ENCODE measurements around the gene RYR2. TPM values are rescaled to one million over a fixed set of nuclear protein-coding genes. Genes with fewer than 3 reads are reported as not detected.

RYR2 gene
- polyA plus RNA-seq, 1 experiment: not detected

DNA sequence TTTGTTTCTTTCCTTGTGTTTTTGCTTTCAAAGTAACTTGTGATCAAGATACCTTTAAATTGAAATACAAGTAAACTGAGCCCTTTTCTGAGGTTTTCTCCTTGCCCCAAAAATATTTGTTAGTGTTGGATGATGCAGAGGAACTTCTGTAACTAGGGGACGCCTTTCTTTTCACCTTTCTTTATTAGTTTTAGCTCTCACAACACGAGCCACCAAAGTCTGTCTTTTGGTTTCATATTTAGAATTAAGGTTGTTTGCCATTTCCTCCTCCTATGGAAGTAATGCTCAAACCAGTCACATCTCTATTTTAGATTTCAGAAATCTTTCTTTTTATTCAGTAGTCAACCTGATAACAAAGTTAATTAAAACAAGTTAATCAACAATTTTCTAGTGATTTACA, 727.9 kb downstream of the RYR2 start:
- no peaks in the 10 kb centered on the region for H3K36me3 ChIP-seq (ENCODE audit: control insufficient read depth, insufficient read depth, low read length)
- ChIA-PET CTCF (no interaction called here), POLR2A (no interaction called here)
- no peak overlapping the region for H3K4me3 ChIP-seq (ENCODE audit: low read depth, low read length)
- no peaks in the 10 kb centered on the region for H3K27me3 ChIP-seq (ENCODE audit: control insufficient read depth, insufficient read depth, low read length)
- no peak for DNase-seq (ENCODE audit: low read depth)
- no peak for TF ChIP-seq CTCF (IDR thresholded peaks at IDR 0.05; ENCODE audit: insufficient read depth, low read depth, low read length)

DNA sequence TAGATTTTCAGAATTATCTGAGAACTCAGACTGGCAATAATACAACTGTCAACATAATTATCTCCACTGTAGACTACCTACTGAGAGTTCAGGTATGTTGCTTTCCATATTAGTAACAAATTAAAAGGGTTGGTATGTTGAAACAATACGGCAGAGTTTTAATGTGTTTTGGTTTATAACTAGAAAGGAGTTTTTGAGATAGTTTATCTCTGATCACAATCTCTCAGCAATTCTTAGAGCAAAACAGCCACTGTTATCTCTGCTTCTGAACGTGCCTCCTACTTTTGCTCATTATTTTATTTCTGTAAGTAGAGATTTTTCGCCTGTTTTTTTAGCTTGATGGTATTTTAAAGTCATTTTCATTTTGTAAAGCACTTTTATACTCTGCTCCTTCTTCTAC, 730.0 kb downstream of the RYR2 start:
- TF ChIP-seq CTCF (IDR thresholded peaks at IDR 0.05; ENCODE audit: insufficient read depth, low read depth, low read length): no peak
- no peaks in the 10 kb centered on the region for H3K27me3 ChIP-seq (ENCODE audit: control insufficient read depth, insufficient read depth, low read length)
- POLR2A ChIA-PET: no interaction called here
- no peak for DNase-seq (ENCODE audit: low read depth)
- CTCF ChIA-PET: no interaction called here
- no peaks in the 10 kb centered on the region for H3K36me3 ChIP-seq (ENCODE audit: control insufficient read depth, insufficient read depth, low read length)
- H3K4me3 ChIP-seq (ENCODE audit: low read depth, low read length): no peak overlapping the region

DNA sequence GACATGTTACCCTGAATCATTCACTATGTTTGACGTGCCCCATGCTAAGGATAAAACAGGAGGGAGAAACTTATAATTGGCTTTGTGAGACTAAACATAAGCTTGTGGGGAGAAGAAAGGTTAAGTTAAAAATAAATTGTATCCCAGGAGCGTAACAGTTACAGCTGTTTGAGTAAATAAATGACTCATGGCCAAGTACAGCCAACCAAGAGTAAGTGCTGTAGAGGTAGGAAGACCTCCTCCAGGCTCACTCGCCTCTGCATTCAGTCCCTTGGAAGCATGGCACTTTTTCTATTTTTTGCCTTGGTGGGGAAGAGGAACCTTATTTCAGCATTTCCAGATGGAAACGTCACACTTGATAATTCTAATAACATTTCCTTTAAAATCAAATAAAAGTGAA, 732.3 kb downstream of the RYR2 start:
- CTCF ChIA-PET: interaction anchor here (1.5 kb wide), 1 partner anchor 33 kb away, joined by 5 read pairs; no protein-coding TSS in a partner anchor
- DNase-seq (ENCODE audit: low read depth): no peak
- Histone ChIP-seq H3K36me3 (ENCODE audit: control insufficient read depth, insufficient read depth, low read length) (no peaks in the 10 kb centered on the region), H3K27me3 (ENCODE audit: control insufficient read depth, insufficient read depth, low read length) (no peaks in the 10 kb centered on the region), H3K4me3 (ENCODE audit: low read depth, low read length) (no peak overlapping the region)
- no peak for TF ChIP-seq CTCF (IDR thresholded peaks at IDR 0.05; ENCODE audit: insufficient read depth, low read depth, low read length)
- POLR2A ChIA-PET: no interaction called here

GRCh38 chr1:237779356-237779755, 737.4 kb downstream of the RYR2 start:
- CTCF ChIA-PET: no interaction called here
- POLR2A ChIA-PET: no interaction called here
- DNase-seq (ENCODE audit: low read depth): no peak
- TF ChIP-seq CTCF (IDR thresholded peaks at IDR 0.05; ENCODE audit: insufficient read depth, low read depth, low read length): no peak
- Histone ChIP-seq H3K36me3 (ENCODE audit: control insufficient read depth, insufficient read depth, low read length) (no peaks in the 10 kb centered on the region), H3K27me3 (ENCODE audit: control insufficient read depth, insufficient read depth, low read length) (no peaks in the 10 kb centered on the region), H3K4me3 (ENCODE audit: low read depth, low read length) (no peak overlapping the region)

GRCh38 chr1:237786066-237786719, 744.2 kb downstream of the RYR2 start:
- DNase-seq (ENCODE audit: low read depth): no peak
- no peak for TF ChIP-seq CTCF (IDR thresholded peaks at IDR 0.05; ENCODE audit: insufficient read depth, low read depth, low read length)
- ChIA-PET POLR2A (no interaction called here), CTCF (no interaction called here)
- no peak overlapping the region for H3K4me3 ChIP-seq (ENCODE audit: low read depth, low read length)
- H3K36me3 ChIP-seq (ENCODE audit: control insufficient read depth, insufficient read depth, low read length): no peaks in the 10 kb centered on the region
- no peaks in the 10 kb centered on the region for H3K27me3 ChIP-seq (ENCODE audit: control insufficient read depth, insufficient read depth, low read length)

All from BJ (cell line).